ENCODE measurements around the gene MALRD1. TPM values are rescaled to one million over a fixed set of nuclear protein-coding genes. Genes with fewer than 3 reads are reported as not detected.

MALRD1 gene
- total RNA-seq, 1 experiment from 2014 or later: 0.86 TPM

DNA sequence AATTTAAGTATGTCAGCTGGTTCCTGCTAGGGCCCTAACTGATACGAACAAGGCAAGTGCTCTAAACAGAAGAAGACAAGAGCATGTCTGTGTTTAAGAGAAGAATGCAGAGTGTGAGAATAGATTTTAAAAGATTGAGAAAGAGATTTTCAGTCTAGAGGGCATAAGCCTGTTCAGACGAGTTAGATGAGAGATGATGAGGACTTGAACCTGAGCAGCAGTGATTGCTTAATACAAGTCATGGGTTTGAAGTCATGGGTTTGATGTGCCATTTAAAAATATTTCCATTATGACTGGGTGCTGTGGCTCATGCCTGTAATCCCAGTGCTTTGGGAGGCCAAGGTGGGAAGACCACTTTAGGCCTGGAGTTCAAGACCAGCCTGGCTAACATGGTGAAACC lies 658.8 kb downstream of the MALRD1 start:
- BruUV-seq (replicated peaks): no TSS peak
- H3K4me1 ChIP-seq (ENCODE audit: insufficient read depth, low read length, poor library complexity, severe bottlenecking): no peaks in the 10 kb centered on the region
- no peak overlapping the region for H3K27ac ChIP-seq (ENCODE audit: low read depth, low read length, poor library complexity, severe bottlenecking)
- ChIA-PET POLR2A (ENCODE audit: low non-redundant PET) (no interaction called here), CTCF (no interaction called here)
- intact Hi-C loops (cut with micrococcal nuclease; ENCODE audit: unreplicated experiment): no loop called here
- TF ChIP-seq EZH2 (IDR thresholded peaks at IDR 0.05; ENCODE audit: borderline replicate concordance, low read depth, low read length, poor library complexity, severe bottlenecking) (no peak), CTCF (conservative IDR thresholded peaks at IDR 0.05; ENCODE audit: low read depth, low read length) (no peak)
- no peak overlapping the region for H3K4me3 ChIP-seq (ENCODE audit: low read depth, low read length, poor library complexity, severe bottlenecking)
- H3K27me3 ChIP-seq (replicated peaks; ENCODE audit: insufficient read depth, low read depth, low read length, poor library complexity): no peaks in the 10 kb centered on the region
- DNase-seq (ENCODE audit: low spot score): no peak
- H3K9me3 ChIP-seq (ENCODE audit: low read depth, low read length, poor library complexity, severe bottlenecking): peaks cover 8% of the 10 kb centered on the region
- H3K36me3 ChIP-seq (ENCODE audit: insufficient read depth, low read length, poor library complexity, severe bottlenecking): no peaks in the 10 kb centered on the region

DNA sequence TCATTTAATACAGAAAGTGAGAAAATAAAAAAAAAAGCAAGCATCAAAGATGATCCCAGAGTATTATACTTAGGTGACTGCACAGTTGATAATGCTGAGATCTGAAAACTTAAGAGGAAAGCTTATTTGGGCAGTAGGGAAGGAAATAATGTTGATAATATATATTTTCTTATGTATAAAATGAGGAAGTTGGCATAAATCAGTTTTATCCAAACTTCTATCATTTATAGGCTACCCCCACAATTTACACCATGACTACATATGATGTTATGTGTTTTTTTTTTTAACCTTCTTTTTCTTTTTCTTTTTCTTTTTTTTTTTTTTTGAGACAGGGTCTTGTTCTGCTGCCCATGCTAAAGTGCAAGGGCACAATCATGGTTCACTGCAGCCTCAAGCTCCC lies 659.4 kb downstream of the MALRD1 start:
- Histone ChIP-seq H3K4me3 (ENCODE audit: low read depth, low read length, poor library complexity, severe bottlenecking) (no peak overlapping the region), H3K27me3 (replicated peaks; ENCODE audit: insufficient read depth, low read depth, low read length, poor library complexity) (no peaks in the 10 kb centered on the region), H3K36me3 (ENCODE audit: insufficient read depth, low read length, poor library complexity, severe bottlenecking) (no peaks in the 10 kb centered on the region), H3K27ac (ENCODE audit: low read depth, low read length, poor library complexity, severe bottlenecking) (no peak overlapping the region), H3K4me1 (ENCODE audit: insufficient read depth, low read length, poor library complexity, severe bottlenecking) (no peaks in the 10 kb centered on the region), H3K9me3 (ENCODE audit: low read depth, low read length, poor library complexity, severe bottlenecking) (peaks cover 12% of the 10 kb centered on the region)
- BruUV-seq (replicated peaks): no TSS peak
- ChIA-PET POLR2A (ENCODE audit: low non-redundant PET) (interaction anchor here (0.6 kb wide), 1 partner anchor 1478 kb away, joined by 3 read pairs; no protein-coding TSS in a partner anchor), CTCF (no interaction called here)
- intact Hi-C loops (cut with micrococcal nuclease; ENCODE audit: unreplicated experiment): no loop called here
- TF ChIP-seq EZH2 (IDR thresholded peaks at IDR 0.05; ENCODE audit: borderline replicate concordance, low read depth, low read length, poor library complexity, severe bottlenecking): no peak
- no peak for TF ChIP-seq CTCF (conservative IDR thresholded peaks at IDR 0.05; ENCODE audit: low read depth, low read length)
- no peak for DNase-seq (ENCODE audit: low spot score)

DNA sequence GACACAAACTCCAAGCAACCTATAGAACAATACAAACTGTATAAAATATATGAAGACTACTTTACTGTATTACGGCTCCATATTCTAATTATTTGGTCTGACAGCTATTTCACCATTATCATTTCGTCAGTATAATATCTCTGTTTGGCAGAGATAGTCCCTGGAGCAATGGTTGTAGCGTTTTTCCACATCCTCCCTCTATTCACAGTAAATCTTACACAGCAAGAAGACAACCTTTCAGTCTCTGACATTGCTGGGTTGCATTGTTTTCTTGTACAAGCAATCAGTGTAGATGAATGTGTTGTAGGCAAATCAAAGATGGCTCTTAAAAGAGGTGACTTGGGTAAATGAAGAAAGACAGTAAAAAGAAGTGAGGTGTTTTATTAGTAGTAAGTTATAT lies 662.0 kb downstream of the MALRD1 start:
- no peak for TF ChIP-seq EZH2 (IDR thresholded peaks at IDR 0.05; ENCODE audit: borderline replicate concordance, low read depth, low read length, poor library complexity, severe bottlenecking)
- TF ChIP-seq CTCF (conservative IDR thresholded peaks at IDR 0.05; ENCODE audit: low read depth, low read length): no peak
- DNase-seq (ENCODE audit: low spot score): no peak
- BruUV-seq (replicated peaks): no TSS peak
- ChIA-PET CTCF (no interaction called here), POLR2A (ENCODE audit: low non-redundant PET) (no interaction called here)
- no peak overlapping the region for H3K27ac ChIP-seq (ENCODE audit: low read depth, low read length, poor library complexity, severe bottlenecking)
- H3K9me3 ChIP-seq (ENCODE audit: low read depth, low read length, poor library complexity, severe bottlenecking): peaks cover 12% of the 10 kb centered on the region
- no peaks in the 10 kb centered on the region for H3K27me3 ChIP-seq (replicated peaks; ENCODE audit: insufficient read depth, low read depth, low read length, poor library complexity)
- intact Hi-C loops (cut with micrococcal nuclease; ENCODE audit: unreplicated experiment): no loop called here
- no peaks in the 10 kb centered on the region for H3K4me1 ChIP-seq (ENCODE audit: insufficient read depth, low read length, poor library complexity, severe bottlenecking)
- H3K4me3 ChIP-seq (ENCODE audit: low read depth, low read length, poor library complexity, severe bottlenecking): no peak overlapping the region
- no peaks in the 10 kb centered on the region for H3K36me3 ChIP-seq (ENCODE audit: insufficient read depth, low read length, poor library complexity, severe bottlenecking)

All from A673 (cell line).